Renal cortex interstitium (tissue), 15 donors: ENCODE results near the gene ENTPD7. TPM values are rescaled to one million over a fixed set of nuclear protein-coding genes. Genes with fewer than 3 reads are reported as not detected.
"Not testable (repeated sequence)": the region's sequence is repeated elsewhere in the genome, so short reads cannot be mapped to it uniquely, and the experiment has no call there.

Source experiments
- DNase-seq, 11 donors: peaks; one replicate each; pipeline ENCODE4 v3.0.0-alpha.2; 2013; ENCODE audit warnings: low read depth in 9 of 11, low spot score in 4 of 11; ENCODE audit errors: extremely low read depth in 1 of 11
- long read RNA-seq, 16 experiments: transcript quantifications; one replicate each; lab custom pipeline, GENCODE V29; 2026
- polyA plus RNA-seq, 3 donors: library from polyadenylated mRNA; unstranded; fragments of 120-200 nt; gene quantifications; one replicate each; pipeline ENCODE4 v1.2.1, GENCODE V29; 2013; ENCODE audit not compliant: insufficient read length in 3 of 3

Gene ENTPD7, protein sequence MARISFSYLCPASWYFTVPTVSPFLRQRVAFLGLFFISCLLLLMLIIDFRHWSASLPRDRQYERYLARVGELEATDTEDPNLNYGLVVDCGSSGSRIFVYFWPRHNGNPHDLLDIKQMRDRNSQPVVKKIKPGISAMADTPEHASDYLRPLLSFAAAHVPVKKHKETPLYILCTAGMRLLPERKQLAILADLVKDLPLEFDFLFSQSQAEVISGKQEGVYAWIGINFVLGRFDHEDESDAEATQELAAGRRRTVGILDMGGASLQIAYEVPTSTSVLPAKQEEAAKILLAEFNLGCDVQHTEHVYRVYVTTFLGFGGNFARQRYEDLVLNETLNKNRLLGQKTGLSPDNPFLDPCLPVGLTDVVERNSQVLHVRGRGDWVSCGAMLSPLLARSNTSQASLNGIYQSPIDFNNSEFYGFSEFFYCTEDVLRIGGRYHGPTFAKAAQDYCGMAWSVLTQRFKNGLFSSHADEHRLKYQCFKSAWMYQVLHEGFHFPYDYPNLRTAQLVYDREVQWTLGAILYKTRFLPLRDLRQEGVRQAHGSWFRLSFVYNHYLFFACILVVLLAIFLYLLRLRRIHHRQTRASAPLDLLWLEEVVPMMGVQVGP
- 10 to 100 TPM; 19.5 to 20.8 (median 20.5) TPM for polyA plus RNA-seq
- long read RNA-seq, donor 1, partial matches to known transcripts, result 0 of 2 reads
- long read RNA-seq, donor 1, other reads (novel, unspliced or antisense), result 0 of 2 reads
- long read RNA-seq, donor 2, result 0 reads
- long read RNA-seq, donor 3, partial matches to known transcripts, result 0 of 1 reads
- long read RNA-seq, donor 3, other reads (novel, unspliced or antisense), result 0 of 1 reads
- long read RNA-seq, donor 4, partial matches to known transcripts, result 0 of 2 reads
- long read RNA-seq, donor 4, other reads (novel, unspliced or antisense), result 0 of 2 reads
- long read RNA-seq, donor 5, result 0 reads
- long read RNA-seq, donor 6, result 0 reads
- long read RNA-seq, donor 7, partial matches to known transcripts, result 0 of 1 reads
- long read RNA-seq, donor 7, other reads (novel, unspliced or antisense), result 0 of 1 reads
- long read RNA-seq, donor 8, partial matches to known transcripts, result 21 of 37 reads
- long read RNA-seq, donor 8, other reads (novel, unspliced or antisense), result 12 of 37 reads
- long read RNA-seq, donor 9, result 0 reads
- long read RNA-seq, donor 10, partial matches to known transcripts, result 7 of 13 reads
- long read RNA-seq, donor 10, other reads (novel, unspliced or antisense), result 5 of 13 reads
- long read RNA-seq, donor 11, partial matches to known transcripts, result 0 of 2 reads
- long read RNA-seq, donor 11, other reads (novel, unspliced or antisense), result 0 of 2 reads
- long read RNA-seq, donor 12, partial matches to known transcripts, result 0 of 1 reads
- long read RNA-seq, donor 12, other reads (novel, unspliced or antisense), result 0 of 1 reads
- long read RNA-seq, donor 13, result 0 reads
- long read RNA-seq, donor 14, partial matches to known transcripts, result 0 of 2 reads
- long read RNA-seq, donor 14, other reads (novel, unspliced or antisense), result 0 of 2 reads
- long read RNA-seq, donor 15, partial matches to known transcripts, result 0 of 2 reads
- long read RNA-seq, donor 15, other reads (novel, unspliced or antisense), result 0 of 2 reads
- long read RNA-seq, donor 16, transcript ENTPD7-201 (13 exons, 3,550 nt), result major isoform, 5 of 5 reads
- long read RNA-seq, donor 16, partial matches to known transcripts, result 0 of 5 reads
- long read RNA-seq, donor 16, other reads (novel, unspliced or antisense), result 0 of 5 reads

DNA sequence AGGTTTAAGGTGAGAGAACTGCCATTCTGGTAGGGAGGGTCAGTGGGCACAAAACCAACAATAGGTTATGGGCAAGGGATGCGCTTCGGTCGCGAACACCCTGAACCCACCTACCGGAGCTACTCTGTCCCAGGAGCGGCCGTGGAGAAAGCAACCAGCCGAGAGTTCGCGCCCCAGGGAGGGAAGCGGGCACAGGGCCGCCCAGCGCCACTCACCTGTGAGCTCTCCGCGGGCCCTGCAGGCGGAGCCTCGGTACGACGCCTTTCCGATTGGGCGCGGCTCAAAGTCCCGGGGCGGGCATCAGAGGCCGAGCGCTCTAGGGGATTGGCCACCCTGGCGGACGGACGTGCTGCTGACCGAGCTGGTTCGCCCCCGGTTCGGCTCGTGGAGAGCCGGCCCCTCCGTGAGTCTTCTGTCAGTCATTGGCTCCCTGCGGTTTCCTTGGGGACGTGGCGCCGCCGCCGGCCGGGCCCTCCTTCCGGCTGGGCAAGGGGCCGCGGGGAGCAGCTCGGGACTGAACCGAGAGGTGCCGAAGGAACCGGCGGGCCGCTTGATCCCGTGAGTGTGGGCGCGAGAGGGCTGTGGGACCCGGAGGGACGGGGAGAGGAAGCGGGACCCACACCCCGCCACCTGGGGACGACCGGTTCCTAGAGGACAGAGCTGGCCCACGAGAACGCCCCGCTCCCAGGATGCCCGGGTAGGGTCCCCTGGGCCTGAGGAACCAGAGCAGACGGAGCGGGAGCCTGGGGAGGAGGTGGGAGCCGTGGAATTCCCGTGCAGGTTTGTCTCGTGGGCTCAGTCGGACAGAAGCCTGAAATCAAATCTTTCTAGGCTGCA, at the start of gene ENTPD7:
Gene ENTPD7 (plus strand): TSS at position 479 of the 837 bp plus-strand sequence. CDS start 448 bp downstream, outside the sequence.
- peak; percentile 72 to 95 (median 92) for DNase-seq

- no peak for DNase-seq
Measured at GRCh38 chr10:99610221-99610620, 49.1 kb upstream of the ENTPD7 start.

GRCh38 chr10:99611326-99611725, 48.0 kb upstream of the ENTPD7 start:
- DNase-seq, result no peak

DNA sequence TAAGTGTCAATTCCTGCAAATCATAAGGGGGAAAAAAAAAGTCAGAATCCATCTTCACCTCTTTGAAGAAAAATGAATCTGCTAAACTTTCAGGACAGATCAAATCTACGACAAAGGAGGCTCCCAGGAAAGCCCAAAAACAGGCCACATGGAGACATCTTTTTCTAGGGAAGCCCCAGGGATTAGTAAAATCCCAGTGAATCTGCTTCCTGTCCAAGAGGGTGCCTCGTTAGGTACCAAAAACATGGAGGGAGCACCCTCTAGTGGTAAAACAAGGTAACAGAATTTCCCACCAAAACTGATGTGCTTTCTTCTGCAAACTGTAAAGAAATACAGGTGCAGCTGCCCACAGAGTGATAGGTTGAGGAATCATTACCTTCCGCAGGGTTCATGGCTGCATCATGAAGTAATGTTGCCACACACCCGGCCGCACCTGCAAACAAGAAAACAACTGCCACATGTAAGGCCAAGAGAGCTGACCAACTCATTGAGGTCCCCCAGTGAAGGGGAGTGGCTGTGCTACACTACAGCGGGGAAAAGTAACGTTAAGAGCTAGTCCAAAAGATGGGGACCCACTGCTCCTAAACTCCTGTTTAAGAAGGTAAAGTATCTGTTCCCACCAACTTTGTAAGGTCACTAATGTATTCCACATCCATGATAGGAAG, 47.0 kb upstream of the ENTPD7 start:
- peak in 4 of 11 donors; percentile 32 to 57 (median 42) for DNase-seq

- no peak for DNase-seq
Measured at GRCh38 chr10:99615426-99615825, 43.9 kb upstream of the ENTPD7 start.

DNA sequence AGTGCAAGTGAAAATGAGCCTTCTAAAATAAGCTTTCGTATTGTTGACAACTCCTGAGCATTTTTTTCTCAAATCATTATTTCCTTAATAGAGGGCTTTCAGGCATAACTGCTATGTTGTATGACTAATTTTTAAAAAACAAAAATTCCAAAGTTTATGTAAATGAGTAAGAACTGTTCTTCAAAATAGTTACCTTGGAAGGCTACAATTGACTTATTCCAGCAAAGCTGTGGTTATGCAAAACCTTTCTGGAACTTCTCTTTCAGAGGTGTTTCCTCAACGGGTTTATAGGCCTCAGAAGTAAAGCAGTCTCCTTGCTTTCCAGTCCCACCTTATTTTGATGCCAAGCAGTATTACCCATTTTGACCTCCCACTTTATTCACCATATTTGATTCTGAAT, 41.6 kb upstream of the ENTPD7 start:
- no peak for DNase-seq

DNA sequence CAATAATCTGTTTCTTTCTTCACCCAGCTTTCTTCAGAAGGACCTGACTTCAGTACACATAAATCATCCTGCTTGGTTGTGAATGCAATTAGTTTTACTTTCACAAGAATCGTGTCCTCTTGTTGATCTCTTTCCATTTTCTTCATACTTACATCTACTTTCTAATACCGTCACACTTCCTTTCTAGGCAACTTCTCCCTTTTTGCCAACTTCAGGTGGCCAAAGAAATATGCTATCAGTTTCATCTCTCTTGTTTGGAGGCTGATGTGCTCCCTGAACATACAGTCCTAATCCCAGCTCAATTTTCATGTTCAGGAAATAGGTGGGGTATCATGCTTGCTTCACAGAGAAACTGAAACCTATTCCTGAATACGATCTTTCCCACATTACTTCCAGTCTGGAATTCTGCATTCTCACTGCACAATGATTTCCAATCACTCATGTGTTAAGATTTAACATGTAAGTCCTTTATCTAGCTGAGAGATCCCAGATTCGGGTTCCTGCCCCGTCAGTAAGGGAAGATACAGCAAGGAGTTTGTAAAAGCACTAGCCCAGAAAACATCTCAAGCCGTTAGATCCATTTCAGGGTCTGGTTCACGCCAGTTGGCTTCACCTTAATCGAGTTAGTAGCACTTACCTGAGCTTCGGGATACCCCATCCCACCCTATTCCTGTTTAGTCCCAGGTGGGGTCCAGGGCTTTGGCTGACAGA, 40.1 kb upstream of the ENTPD7 start:
- peak in 1 of 11 donors; percentile 3 for DNase-seq

GRCh38 chr10:99619851-99620710, 39.2 kb upstream of the ENTPD7 start, which contains the start of gene SLC25A28:
Gene SLC25A28 (minus strand): TSS chr10:99620439. CDS start chr10:99620335, 104 bp downstream.
- DNase-seq, result peak; percentile 92 to 100 (median 98)

DNA sequence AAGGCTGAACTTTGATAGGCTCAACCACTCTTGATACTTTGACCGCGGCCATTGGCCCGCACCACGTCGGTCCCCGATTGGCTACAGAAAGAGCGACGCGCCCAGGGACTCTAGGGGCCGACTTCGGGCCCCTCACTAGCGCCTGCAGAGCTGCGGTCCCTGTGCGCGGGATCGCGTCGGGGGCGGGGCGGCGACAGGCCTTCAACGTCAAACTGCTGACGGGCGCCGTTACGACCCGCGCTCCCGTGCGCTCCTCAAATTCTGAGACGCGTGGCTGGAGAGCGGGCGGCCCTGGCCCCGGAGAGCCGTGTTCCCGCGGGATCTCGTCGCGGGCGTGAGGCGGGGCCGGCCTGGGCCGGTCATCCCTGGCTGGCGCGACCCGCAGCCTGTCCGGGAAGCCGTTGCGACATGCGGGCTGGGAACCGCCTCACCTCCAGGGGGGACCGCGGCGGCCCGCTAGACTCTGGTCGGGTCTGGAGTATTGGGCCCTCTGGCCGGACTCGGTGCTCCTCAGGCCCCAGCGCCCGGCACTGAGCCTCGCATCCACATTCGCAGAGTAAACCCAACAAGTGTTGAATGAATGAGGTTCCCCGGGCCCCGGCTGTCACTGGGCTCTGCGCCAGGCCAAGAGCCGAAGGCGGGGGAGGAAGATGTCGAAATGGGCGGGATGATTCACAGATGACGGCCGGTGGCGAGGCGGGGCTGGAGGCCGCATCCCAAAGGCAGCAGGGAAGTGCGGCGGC, 38.4 kb upstream of the ENTPD7 start:
- DNase-seq, result peak; percentile 69 to 85 (median 81)

GRCh38 chr10:99621454-99622251, 37.7 kb upstream of the ENTPD7 start:
- DNase-seq, result no peak

GRCh38 chr10:99623919-99624318, 35.4 kb upstream of the ENTPD7 start:
- DNase-seq, result no peak

- DNase-seq, result not testable (repeated sequence)
Measured at GRCh38 chr10:99625124-99625523, 34.2 kb upstream of the ENTPD7 start.

DNA sequence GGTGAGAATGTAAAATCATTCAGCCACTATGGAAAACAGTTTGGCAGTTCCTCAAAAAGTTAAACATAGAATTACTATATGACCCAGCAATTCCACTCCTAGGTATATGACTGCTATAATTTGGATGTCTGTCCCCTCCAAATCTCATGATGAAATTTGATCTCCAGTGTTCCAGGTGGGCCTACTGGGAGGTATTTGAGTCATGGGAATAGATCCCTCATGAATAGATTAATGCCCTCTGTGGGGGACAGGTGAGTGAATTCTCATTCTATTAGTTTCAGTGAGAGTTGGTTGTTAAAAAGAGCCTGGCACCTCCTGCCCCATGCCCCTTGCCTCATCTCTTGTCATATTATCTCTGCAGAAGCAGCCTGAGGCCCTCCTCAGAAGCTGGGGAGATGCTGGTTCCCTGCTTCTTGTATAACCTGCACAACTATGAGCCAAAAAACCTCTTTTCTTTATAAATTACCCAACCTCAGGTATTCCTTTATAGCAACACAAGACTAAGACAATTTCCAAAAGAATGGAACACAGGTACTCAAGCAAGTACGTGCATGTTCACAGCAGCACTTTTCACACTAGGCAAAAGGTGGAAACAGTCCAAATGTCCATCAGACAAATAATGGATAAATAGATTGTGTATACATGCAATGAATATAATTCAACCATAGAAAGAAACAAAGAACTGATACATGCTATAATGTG, 30.2 kb upstream of the ENTPD7 start:
- no peak for DNase-seq
